ES-I3 (cell line): ENCODE data around the gene TIMM10.

Experiments used
- H3K36me3 ChIP-seq: 2 replicates; pipeline ENCODE4 v1.6.1; 2013; ENCODE audit warnings: mild to moderate bottlenecking, low read length, control low read depth, moderate library complexity; ENCODE audit not compliant: insufficient read depth
- H3K4me1 ChIP-seq: 2 replicates; pipeline ENCODE4 v1.6.1; 2013; ENCODE audit warnings: mild to moderate bottlenecking, control low read depth, low read length; ENCODE audit not compliant: insufficient read depth
- H3K9ac ChIP-seq: 2 replicates; pipeline ENCODE4 v1.6.1; 2013; ENCODE audit warnings: low read depth, mild to moderate bottlenecking, low read length, moderate library complexity
- H3K9me3 ChIP-seq: 2 replicates; pipeline ENCODE4 v1.6.1; 2013; ENCODE audit warnings: mild to moderate bottlenecking, low read length, moderate library complexity; ENCODE audit not compliant: control insufficient read depth, insufficient read depth

TIMM10 gene

DNA sequence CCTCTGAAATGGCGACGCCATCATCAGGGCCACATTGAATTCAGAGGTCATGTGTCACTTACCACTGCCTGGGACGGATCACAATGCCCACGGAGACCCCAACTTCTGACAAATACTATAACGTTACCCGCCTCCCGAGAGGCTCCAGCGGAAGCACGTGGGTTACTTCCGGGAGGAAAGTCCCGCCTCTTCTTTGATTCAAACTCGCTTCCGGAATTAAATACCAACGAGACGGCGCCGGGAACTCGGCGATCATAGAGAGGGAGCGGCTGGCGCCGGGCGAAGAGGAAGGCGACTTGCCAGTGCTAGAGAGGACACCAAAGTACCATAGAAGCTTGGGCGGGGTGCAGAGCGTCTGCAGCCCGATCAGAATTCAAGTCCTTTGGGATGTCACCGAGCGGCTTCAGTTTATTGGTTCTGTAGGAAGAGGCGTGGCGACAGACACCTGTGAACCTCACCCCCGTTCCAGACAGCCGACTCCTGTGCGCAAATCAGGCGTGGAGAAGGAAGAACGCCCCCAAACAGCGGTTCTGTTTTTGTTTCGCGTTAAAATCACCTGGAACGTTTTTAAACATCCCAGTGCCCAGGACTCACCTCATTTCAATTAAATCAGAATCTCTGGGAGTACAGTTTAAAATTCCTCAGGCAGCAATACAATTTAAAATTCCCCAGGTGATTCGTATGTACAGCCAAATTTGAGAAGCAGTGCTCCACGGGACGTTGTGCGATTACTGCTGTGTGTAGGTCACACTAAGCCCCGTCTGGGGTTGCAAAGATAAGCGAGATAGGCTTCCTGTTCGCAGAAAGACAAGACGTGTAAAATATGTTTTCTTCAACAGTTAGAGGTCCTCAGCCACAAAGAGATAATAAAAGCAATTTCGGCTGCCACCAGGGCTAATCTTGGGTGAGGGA is at the start of gene TIMM10:
TIMM10 (minus strand) TSS at position 159 of the 912 bp plus-strand sequence. CDS start 565 bp downstream, outside the sequence.
- Histone ChIP-seq H3K36me3 (0 out of 2 replicates have a peak, but pooled peaks cover 7% of the 10 kb centered on the region), H3K9me3 (no peaks in the 10 kb centered on the region), H3K9ac (peak within 1 kb of the TSS; percentile 86)

DNA sequence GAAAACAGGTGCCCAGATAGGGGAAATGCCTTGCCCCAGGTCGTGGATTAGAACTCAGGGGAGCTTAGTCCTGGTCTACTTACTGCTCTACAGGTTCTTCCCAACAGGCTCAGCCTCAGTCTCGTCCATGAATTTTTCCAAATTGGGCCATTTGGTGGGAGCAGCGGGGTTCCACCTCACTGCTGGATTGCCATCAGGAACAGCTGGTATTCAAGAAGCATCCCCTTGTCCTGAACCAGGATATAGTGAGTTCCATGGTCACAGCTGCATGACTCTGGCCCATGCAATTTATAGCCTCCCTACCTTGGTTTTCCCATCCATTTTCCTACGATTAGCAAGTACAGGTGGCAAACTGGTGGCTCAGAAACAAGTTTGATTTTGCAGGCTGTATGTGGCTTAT is 43.5 kb upstream of the TIMM10 start:
- Histone ChIP-seq H3K9me3 (no peaks in the 10 kb centered on the region), H3K4me1 (peaks cover 7% of the 10 kb centered on the region; the same call in 1 of the 2 replicates), H3K36me3 (no peaks in the 10 kb centered on the region), H3K9ac (no peak overlapping the region)

More for the DNA sequence above, at the start of gene TIMM10:
- peaks cover 6% of the 10 kb centered on the region for H3K4me1 ChIP-seq

DNA sequence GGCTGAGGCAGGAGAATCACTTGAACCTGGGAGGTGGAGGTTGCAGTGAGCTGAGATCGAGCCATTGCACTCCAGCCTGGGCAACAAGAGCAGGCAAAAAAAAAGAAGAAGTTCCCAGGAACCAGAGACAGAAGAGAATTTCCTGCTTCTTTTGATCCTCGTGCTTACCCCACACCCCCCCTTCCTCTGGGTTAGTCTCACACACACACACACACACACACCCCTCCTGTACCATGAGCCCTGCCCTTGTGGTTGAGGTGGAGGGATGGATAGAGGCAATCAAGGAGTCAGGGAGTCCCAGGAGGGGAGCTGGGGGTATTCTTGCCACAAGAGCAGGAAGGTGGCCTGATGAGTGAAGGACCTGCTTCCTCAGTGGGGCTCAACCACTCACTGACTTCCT is 41.1 kb upstream of the TIMM10 start:
- no peaks in the 10 kb centered on the region for H3K9me3 ChIP-seq
- H3K4me1 ChIP-seq = peaks cover 7% of the 10 kb centered on the region; the same call in 1 of the 2 replicates
- H3K9ac ChIP-seq = no peak overlapping the region
- H3K36me3 ChIP-seq = no peaks in the 10 kb centered on the region

GRCh38 chr11:57568330-57568766 is 37.8 kb upstream of the TIMM10 start:
- H3K9me3 ChIP-seq = no peaks in the 10 kb centered on the region
- H3K4me1 ChIP-seq = no peaks in the 10 kb centered on the region; the same call in 1 of the 2 replicates
- H3K9ac ChIP-seq = peak overlapping the region; percentile 89; the same call in 1 of the 2 replicates
- H3K36me3 ChIP-seq = no peaks in the 10 kb centered on the region

DNA sequence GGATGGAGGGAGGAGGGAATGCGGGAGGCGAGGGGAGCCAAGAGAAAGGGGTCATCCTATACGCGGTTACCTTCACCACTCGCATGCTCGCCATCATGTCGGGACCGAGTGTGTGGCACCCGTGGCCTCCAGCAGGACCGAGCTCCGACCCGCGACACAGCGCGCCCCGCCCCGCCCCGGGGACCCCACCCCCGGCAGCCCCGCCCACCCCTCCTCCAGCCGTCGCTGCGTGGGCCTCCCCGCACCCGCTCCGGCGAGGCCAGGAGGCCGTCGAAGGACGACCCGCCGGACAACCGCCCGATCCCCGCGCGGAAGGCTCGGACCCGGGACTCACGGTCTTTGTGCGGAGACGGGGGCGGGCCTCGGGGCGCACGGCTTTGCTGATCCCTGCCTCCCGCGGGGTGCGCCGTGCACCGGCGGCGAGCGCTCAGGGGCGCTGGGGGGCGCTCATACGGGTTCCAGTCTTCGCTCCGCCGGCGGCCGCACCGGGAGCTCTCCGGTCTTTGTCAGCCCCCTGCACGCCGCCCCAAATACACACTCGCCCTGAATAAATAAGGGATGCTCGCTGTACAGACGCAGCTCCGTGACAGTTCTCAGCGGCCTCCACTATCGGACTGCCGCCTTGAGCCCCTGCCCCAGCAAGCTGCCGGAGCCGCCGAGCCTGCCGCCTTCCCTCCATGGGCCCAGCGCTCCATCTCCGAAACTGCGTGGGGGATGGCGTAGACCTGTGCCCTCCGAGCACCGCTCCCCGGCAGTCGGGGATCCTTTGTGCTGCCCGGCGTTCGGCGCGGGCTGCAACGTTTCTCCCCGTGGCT is 37.2 kb upstream of the TIMM10 start, which contains the start of gene UBE2L6:
UBE2L6 (minus strand) TSS at position 158 of the 815 bp plus-strand sequence; CDS start at position 97, 61 bp downstream.
- no peaks in the 10 kb centered on the region for H3K9me3 ChIP-seq
- peak within 1 kb of the TSS; percentile 89 for H3K9ac ChIP-seq
- no peaks in the 10 kb centered on the region for H3K36me3 ChIP-seq
- H3K4me1 ChIP-seq = no peaks in the 10 kb centered on the region; the same call in 1 of the 2 replicates

DNA sequence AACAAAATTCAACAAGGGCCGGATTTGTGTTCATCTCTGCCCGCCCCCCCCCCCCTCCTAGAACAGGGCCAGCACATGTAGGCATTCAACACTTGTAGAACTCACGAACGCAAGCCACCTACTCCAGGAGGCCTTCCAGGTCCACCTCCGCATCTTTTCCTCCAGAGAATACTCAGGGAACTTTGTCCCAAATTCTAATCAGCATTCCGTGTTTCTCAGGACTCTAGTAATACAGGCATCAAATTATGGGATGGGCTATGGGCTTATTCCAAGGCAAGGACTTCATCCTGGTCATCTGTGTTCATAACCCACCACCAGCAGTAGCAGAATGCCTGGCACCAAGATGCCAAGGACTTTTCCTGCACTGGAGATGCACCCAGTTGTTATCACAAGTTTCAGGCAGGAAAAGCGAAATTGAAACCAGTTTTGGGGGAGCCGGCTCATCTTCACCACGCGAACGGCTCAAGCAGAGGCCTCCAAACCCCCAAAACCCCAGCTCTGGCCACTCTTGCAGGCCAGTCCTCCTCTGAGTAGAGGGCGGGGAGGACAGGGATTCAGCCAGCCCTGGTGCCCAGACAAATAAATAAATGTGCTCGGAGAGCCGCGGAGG is 36.5 kb upstream of the TIMM10 start:
- H3K36me3 ChIP-seq = no peaks in the 10 kb centered on the region
- H3K4me1 ChIP-seq = peaks cover 5% of the 10 kb centered on the region
- no peaks in the 10 kb centered on the region for H3K9me3 ChIP-seq
- H3K9ac ChIP-seq = peak overlapping the region; percentile 89

- peaks cover 6% of the 10 kb centered on the region for H3K4me1 ChIP-seq
- H3K36me3 ChIP-seq = no peaks in the 10 kb centered on the region
- peak overlapping the region; percentile 15; the same call in 1 of the 2 replicates for H3K9ac ChIP-seq
- H3K9me3 ChIP-seq = no peaks in the 10 kb centered on the region
These were observed 35.7 kb upstream of the TIMM10 start for GRCh38 chr11:57566005-57566904.

- H3K9ac ChIP-seq = no peak overlapping the region
These were observed 32.0 kb upstream of the TIMM10 start for GRCh38 chr11:57562596-57562995.

GRCh38 chr11:57560146-57560545 is 29.6 kb upstream of the TIMM10 start:
- no peaks in the 10 kb centered on the region for H3K36me3 ChIP-seq
- H3K9me3 ChIP-seq = no peaks in the 10 kb centered on the region
- H3K9ac ChIP-seq = no peak overlapping the region
- H3K4me1 ChIP-seq = peaks cover 6% of the 10 kb centered on the region; the same call in 1 of the 2 replicates

More at GRCh38 chr11:57562596-57562995, 32.0 kb upstream of the TIMM10 start:
- Histone ChIP-seq H3K36me3 (no peaks in the 10 kb centered on the region), H3K9me3 (no peaks in the 10 kb centered on the region), H3K4me1 (peaks cover 6% of the 10 kb centered on the region)

DNA sequence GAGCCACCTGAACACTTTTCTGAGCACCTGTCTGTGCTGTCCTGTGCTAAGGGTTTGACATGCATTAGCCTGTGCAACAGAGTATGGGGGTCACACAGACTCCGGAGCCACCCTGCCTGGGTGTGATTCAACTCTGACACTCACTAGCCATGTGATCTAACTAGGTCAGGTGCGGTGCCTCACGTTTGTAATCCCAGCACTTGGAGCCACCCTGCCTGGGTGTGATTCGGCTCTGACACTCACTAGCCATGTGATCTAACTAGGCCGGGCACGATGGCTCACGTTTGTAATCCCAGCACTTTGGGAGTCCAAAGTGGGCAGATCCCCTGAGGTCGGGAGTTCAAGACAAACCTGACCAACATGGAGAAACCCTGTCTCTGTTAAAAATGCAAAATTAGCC is 25.5 kb upstream of the TIMM10 start:
- no peaks in the 10 kb centered on the region; the same call in 1 of the 2 replicates for H3K36me3 ChIP-seq

GRCh38 chr11:57555393-57555792 is 24.8 kb upstream of the TIMM10 start:
- H3K36me3 ChIP-seq = no peaks in the 10 kb centered on the region; the same call in 1 of the 2 replicates
- H3K9me3 ChIP-seq = no peaks in the 10 kb centered on the region
- H3K9ac ChIP-seq = no peak overlapping the region

More for the DNA sequence above, 25.5 kb upstream of the TIMM10 start:
- Histone ChIP-seq H3K9ac (no peak overlapping the region), H3K4me1 (no peaks in the 10 kb centered on the region), H3K9me3 (no peaks in the 10 kb centered on the region)

GRCh38 chr11:57552479-57552878 is 21.9 kb upstream of the TIMM10 start:
- Histone ChIP-seq H3K9me3 (no peaks in the 10 kb centered on the region), H3K36me3 (no peaks in the 10 kb centered on the region; the same call in 1 of the 2 replicates), H3K4me1 (peaks cover 2% of the 10 kb centered on the region; the same call in 1 of the 2 replicates), H3K9ac (no peak overlapping the region)

More at GRCh38 chr11:57555393-57555792, 24.8 kb upstream of the TIMM10 start:
- no peaks in the 10 kb centered on the region for H3K4me1 ChIP-seq

DNA sequence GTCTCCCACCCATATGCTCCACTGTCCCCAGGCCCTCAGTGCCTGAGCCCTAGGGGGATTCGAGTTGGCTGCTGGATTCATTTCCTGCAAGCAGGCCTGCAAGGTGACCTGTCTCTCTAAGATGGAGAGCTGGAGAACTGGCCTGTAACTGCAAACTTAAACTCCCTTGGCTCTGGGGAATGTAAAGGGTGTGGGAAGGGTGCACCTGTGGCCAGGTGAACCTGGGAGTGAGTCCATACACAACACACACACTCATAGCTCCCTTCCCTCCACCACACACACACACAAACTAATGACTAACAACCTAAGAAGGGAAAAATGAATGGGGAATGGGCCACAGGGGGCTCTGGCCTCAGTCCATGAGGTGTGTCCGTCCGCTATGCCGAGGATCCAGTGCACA is 21.4 kb upstream of the TIMM10 start:
- no peak overlapping the region for H3K9ac ChIP-seq
- H3K4me1 ChIP-seq = peaks cover 7% of the 10 kb centered on the region; the same call in 1 of the 2 replicates
- H3K36me3 ChIP-seq = no peaks in the 10 kb centered on the region; the same call in 1 of the 2 replicates
- no peaks in the 10 kb centered on the region for H3K9me3 ChIP-seq
